ENCODE results near the gene AKAP13.

The AKAP13 gene

DNA sequence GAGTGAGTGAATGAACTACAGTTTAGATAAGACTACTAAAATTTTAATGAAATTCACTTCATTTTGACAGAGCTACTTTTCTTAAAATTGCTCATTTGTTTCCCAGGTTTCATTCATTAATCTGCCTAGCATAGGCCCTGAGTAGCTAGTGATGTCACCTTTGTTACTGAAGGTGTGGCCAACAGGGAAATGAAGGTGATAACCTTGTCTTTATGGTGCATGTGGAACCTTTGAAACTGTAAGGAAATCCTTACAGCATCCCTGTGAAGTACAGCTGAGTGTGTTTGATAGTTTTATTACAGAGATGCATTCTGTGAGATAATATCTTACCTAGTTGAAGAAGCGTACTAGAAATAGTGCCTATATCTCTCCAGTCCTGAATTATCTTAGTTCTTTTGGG lies 112.9 kb downstream of the AKAP13 start:
- TF ChIP-seq LEF1 (IDR thresholded peaks at IDR 0.05; ENCODE audit: borderline replicate concordance) (no peak), ZNF384 (IDR thresholded peaks at IDR 0.05) (no peak), L3MBTL2 (conservative IDR thresholded peaks at IDR 0.05) (no peak), FOXA1 (IDR thresholded peaks at IDR 0.05) (no peak), TARDBP (IDR thresholded peaks at IDR 0.05) (no peak), FOXM1 (IDR thresholded peaks at IDR 0.05; ENCODE audit: borderline replicate concordance) (no peak), HDGF (IDR thresholded peaks at IDR 0.05; ENCODE audit: borderline replicate concordance) (no peak), ARNT (IDR thresholded peaks at IDR 0.05) (no peak), PKNOX1 (IDR thresholded peaks at IDR 0.05) (no peak), CTBP1 (IDR thresholded peaks at IDR 0.05; ENCODE audit: borderline replicate concordance) (no peak), SP1 (IDR thresholded peaks at IDR 0.05) (no peak), NFRKB (IDR thresholded peaks at IDR 0.05) (no peak), SUZ12 (IDR thresholded peaks at IDR 0.05) (no peak), FOXK2 (IDR thresholded peaks at IDR 0.05) (no peak), ELF4 (IDR thresholded peaks at IDR 0.05) (no peak)
- ChIA-PET CTCF (no interaction called here), POLR2A (no interaction called here)
- no peak for DNase-seq (ENCODE audit: extremely low spot score)

- TF ChIP-seq ELF4 (IDR thresholded peaks at IDR 0.05) (no peak), CTBP1 (IDR thresholded peaks at IDR 0.05; ENCODE audit: borderline replicate concordance) (no peak)
- POLR2A ChIA-PET = no interaction called here
- CTCF ChIA-PET = interaction anchor here (1.1 kb wide), 1 partner anchor 11 kb away, joined by 3 read pairs; no protein-coding TSS in a partner anchor
- DNase-seq (ENCODE audit: extremely low spot score) = no peak
Measured at GRCh38 chr15:85494048-85494777, 113.8 kb downstream of the AKAP13 start.

GRCh38 chr15:85495096-85495495 lies 114.7 kb downstream of the AKAP13 start:
- no peak for DNase-seq (ENCODE audit: extremely low spot score)
- CTCF ChIA-PET = no interaction called here
- POLR2A ChIA-PET = no interaction called here
- no peak for TF ChIP-seq HDGF (IDR thresholded peaks at IDR 0.05; ENCODE audit: borderline replicate concordance)
- no peak for TF ChIP-seq ZNF384 (IDR thresholded peaks at IDR 0.05)
- no peak for TF ChIP-seq LEF1 (IDR thresholded peaks at IDR 0.05; ENCODE audit: borderline replicate concordance)
- no peak for TF ChIP-seq ARNT (IDR thresholded peaks at IDR 0.05)
- no peak for TF ChIP-seq BHLHE40 (IDR thresholded peaks at IDR 0.05; ENCODE audit: borderline replicate concordance)
- TF ChIP-seq NFRKB (IDR thresholded peaks at IDR 0.05) = no peak
- TF ChIP-seq FOXA1 (IDR thresholded peaks at IDR 0.05) = no peak
- TF ChIP-seq L3MBTL2 (conservative IDR thresholded peaks at IDR 0.05) = no peak
- no peak for TF ChIP-seq ELF4 (IDR thresholded peaks at IDR 0.05)
- TF ChIP-seq FOXM1 (IDR thresholded peaks at IDR 0.05; ENCODE audit: borderline replicate concordance) = no peak
- TF ChIP-seq TARDBP (IDR thresholded peaks at IDR 0.05) = no peak
- no peak for TF ChIP-seq SUZ12 (IDR thresholded peaks at IDR 0.05)
- no peak for TF ChIP-seq CTBP1 (IDR thresholded peaks at IDR 0.05; ENCODE audit: borderline replicate concordance)
- no peak for TF ChIP-seq FOXK2 (IDR thresholded peaks at IDR 0.05)
- TF ChIP-seq SP1 (IDR thresholded peaks at IDR 0.05) = no peak
- no peak for TF ChIP-seq PKNOX1 (IDR thresholded peaks at IDR 0.05)

DNA sequence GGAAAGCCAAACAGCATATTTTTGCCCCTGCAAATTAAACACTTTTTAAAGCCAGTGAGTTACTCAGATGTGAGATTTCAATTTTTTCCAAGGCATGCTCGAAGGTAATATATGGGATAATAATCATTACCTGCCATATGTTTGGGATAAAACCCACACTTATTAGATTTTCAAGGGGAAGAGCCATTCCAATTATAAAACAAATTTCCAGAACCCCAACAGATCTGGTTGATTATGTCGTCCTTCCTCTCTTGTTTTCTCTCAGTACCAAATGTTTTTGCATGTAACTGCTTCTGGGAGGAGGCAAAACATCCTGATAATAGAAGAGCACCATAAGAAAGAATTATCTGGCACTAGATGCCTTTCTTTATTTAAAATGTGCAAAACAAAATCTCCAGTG lies 115.1 kb downstream of the AKAP13 start:
- ChIA-PET POLR2A (no interaction called here), CTCF (interaction anchor here (1.6 kb wide), 1 partner anchor 165 kb away, joined by 4 read pairs; no protein-coding TSS in a partner anchor)
- no peak for DNase-seq (ENCODE audit: extremely low spot score)
- TF ChIP-seq SP1 (IDR thresholded peaks at IDR 0.05) (no peak), SUZ12 (IDR thresholded peaks at IDR 0.05) (no peak), ELF4 (IDR thresholded peaks at IDR 0.05) (no peak), FOXA1 (IDR thresholded peaks at IDR 0.05) (no peak), FOXK2 (IDR thresholded peaks at IDR 0.05) (no peak), HDGF (IDR thresholded peaks at IDR 0.05; ENCODE audit: borderline replicate concordance) (no peak), CTBP1 (IDR thresholded peaks at IDR 0.05; ENCODE audit: borderline replicate concordance) (no peak), FOXM1 (IDR thresholded peaks at IDR 0.05; ENCODE audit: borderline replicate concordance) (no peak), ZNF384 (IDR thresholded peaks at IDR 0.05) (no peak), LEF1 (IDR thresholded peaks at IDR 0.05; ENCODE audit: borderline replicate concordance) (no peak), TARDBP (IDR thresholded peaks at IDR 0.05) (no peak), ARNT (IDR thresholded peaks at IDR 0.05) (no peak), L3MBTL2 (conservative IDR thresholded peaks at IDR 0.05) (no peak), BHLHE40 (IDR thresholded peaks at IDR 0.05; ENCODE audit: borderline replicate concordance) (no peak), PKNOX1 (IDR thresholded peaks at IDR 0.05) (no peak), NFRKB (IDR thresholded peaks at IDR 0.05) (no peak)

- DNase-seq (ENCODE audit: extremely low spot score) = no peak
- TF ChIP-seq HDGF (IDR thresholded peaks at IDR 0.05; ENCODE audit: borderline replicate concordance) (no peak), NFRKB (IDR thresholded peaks at IDR 0.05) (no peak), FOXK2 (IDR thresholded peaks at IDR 0.05) (no peak), BHLHE40 (IDR thresholded peaks at IDR 0.05; ENCODE audit: borderline replicate concordance) (no peak), SUZ12 (IDR thresholded peaks at IDR 0.05) (no peak), CTBP1 (IDR thresholded peaks at IDR 0.05; ENCODE audit: borderline replicate concordance) (no peak), ELF4 (IDR thresholded peaks at IDR 0.05) (no peak), LEF1 (IDR thresholded peaks at IDR 0.05; ENCODE audit: borderline replicate concordance) (no peak), FOXM1 (IDR thresholded peaks at IDR 0.05; ENCODE audit: borderline replicate concordance) (no peak)
- ChIA-PET CTCF (interaction anchor here (1.5 to 1.6 kb wide), 2 partner anchors 9 to 165 kb away, joined by 4 to 5 read pairs; no protein-coding TSS in a partner anchor), POLR2A (no interaction called here)
Measured at GRCh38 chr15:85496151-85496550, 115.7 kb downstream of the AKAP13 start.

All from HEK293T (cell line).